ENCODE data around the gene PKLR. TPM values are rescaled to one million over a fixed set of nuclear protein-coding genes. Genes with fewer than 3 reads are reported as not detected.
"Not testable (repeated sequence)": the region's sequence is repeated elsewhere in the genome, so short reads cannot be mapped to it uniquely, and the experiment has no call there.

PKLR gene
- total RNA-seq, 1 experiment from 2014 or later = 0.17 TPM

- no peak for TF ChIP-seq CTCF (IDR thresholded peaks at IDR 0.05 in 2 of 3, conservative IDR thresholded peaks at IDR 0.05 in 1 of 3; ENCODE audit: borderline replicate concordance in 1 of 3, insufficient read depth in 1 of 3, low read depth in 2 of 3, low read length in 2 of 3)
Observed at GRCh38 chr1:155250246-155250632, 51.0 kb downstream of the PKLR start (continued).

GRCh38 chr1:155247667-155248553 lies 53.3 kb downstream of the PKLR start:
- intact Hi-C loops (cut with micrococcal nuclease) = no loop called here
- H3K9me2 ChIP-seq (ENCODE audit: insufficient read depth) = no peaks in the 10 kb centered on the region
- H3K4me1 ChIP-seq (ENCODE audit: control insufficient read depth in 1 of 2, insufficient read depth in 2 of 2, low read length in 2 of 2) = peaks cover 10 to 33% of the 10 kb centered on the region in 2 experiments
- no peak overlapping the region for H3K4me2 ChIP-seq (ENCODE audit: low read length)
- DNase-seq (ENCODE audit: low read depth, low spot score) = no peak
- ChIA-PET CTCF (interaction anchor here (4.1 kb wide), 1 partner anchor 76 kb away, joined by 44 read pairs; no protein-coding TSS in a partner anchor), RAD21 (ENCODE audit: low non-redundant PET in 1 of 2, low total read pairs in 2 of 2, uncharacterized antibody in 2 of 2, unreplicated experiment in 2 of 2) (no interaction called here), POLR2A (no interaction called here)
- H3K9ac ChIP-seq (ENCODE audit: low read length) = no peak overlapping the region
- H2AFZ ChIP-seq (ENCODE audit: low read depth, low read length, poor library complexity, severe bottlenecking) = no peak overlapping the region
- no peak overlapping the region for H3K4me3 ChIP-seq (replicated peaks in 1 of 2; ENCODE audit: low read depth in 1 of 2, low read length in 2 of 2)
- H4K20me1 ChIP-seq (ENCODE audit: insufficient read depth) = no peaks in the 10 kb centered on the region
- no peaks in the 10 kb centered on the region for H3K9me3 ChIP-seq (ENCODE audit: control insufficient read depth in 1 of 2, insufficient read depth in 1 of 2, low read depth in 1 of 2, low read length in 2 of 2)
- TF ChIP-seq RAD21 (IDR thresholded peaks at IDR 0.05; ENCODE audit: low read depth) = no peak
- no peak for TF ChIP-seq ZBTB33 (IDR thresholded peaks at IDR 0.05; ENCODE audit: extremely low read depth, insufficient replicate concordance, low read length)
- TF ChIP-seq ZFX (IDR thresholded peaks at IDR 0.05) = no peak
- no peak for TF ChIP-seq FOSL1 (IDR thresholded peaks at IDR 0.05; ENCODE audit: low read depth)
- no peak for TF ChIP-seq ZNF274 (IDR thresholded peaks at IDR 0.05; ENCODE audit: low read depth, low read length)
- no peak for TF ChIP-seq SIN3A (IDR thresholded peaks at IDR 0.05; ENCODE audit: low read depth)
- TF ChIP-seq EGR1 (IDR thresholded peaks at IDR 0.05; ENCODE audit: low read depth) = no peak
- no peaks in the 10 kb centered on the region for H3K79me2 ChIP-seq (ENCODE audit: insufficient read depth, low read length)
- BruUV-seq (replicated peaks) = no TSS peak
- no peak for ATAC-seq
- H3K36me3 ChIP-seq (ENCODE audit: control insufficient read depth in 1 of 2, insufficient read depth in 2 of 2, low read length in 2 of 2) = peaks cover 0 to 2% of the 10 kb centered on the region in 2 experiments; a peak in 3 of 4 replicates
- no peak overlapping the region for H3K27ac ChIP-seq (ENCODE audit: low read depth, low read length)
- H3K27me3 ChIP-seq (ENCODE audit: insufficient read depth, low read length) = no peaks in the 10 kb centered on the region

GRCh38 chr1:155246796-155247195 lies 54.4 kb downstream of the PKLR start:
- H2AFZ ChIP-seq (ENCODE audit: low read depth, low read length, poor library complexity, severe bottlenecking); H3K9me2 ChIP-seq (ENCODE audit: insufficient read depth); DNase-seq (ENCODE audit: low read depth, low spot score); H3K79me2 ChIP-seq (ENCODE audit: insufficient read depth, low read length); RAD21 ChIA-PET (ENCODE audit: low non-redundant PET in 1 of 2, low total read pairs in 2 of 2, uncharacterized antibody in 2 of 2, unreplicated experiment in 2 of 2); CTCF ChIA-PET; H3K36me3 ChIP-seq (ENCODE audit: control insufficient read depth in 1 of 2, insufficient read depth in 2 of 2, low read length in 2 of 2); H3K4me2 ChIP-seq (ENCODE audit: low read length); H4K20me1 ChIP-seq (ENCODE audit: insufficient read depth); POLR2A ChIA-PET; H3K4me3 ChIP-seq (replicated peaks in 1 of 2; ENCODE audit: low read depth in 1 of 2, low read length in 2 of 2); ATAC-seq; BruUV-seq (replicated peaks); H3K27me3 ChIP-seq (ENCODE audit: insufficient read depth, low read length); H3K27ac ChIP-seq (ENCODE audit: low read depth, low read length); H3K9ac ChIP-seq (ENCODE audit: low read length); H3K9me3 ChIP-seq (ENCODE audit: control insufficient read depth in 1 of 2, insufficient read depth in 1 of 2, low read depth in 1 of 2, low read length in 2 of 2); intact Hi-C loops (cut with micrococcal nuclease): not testable (repeated sequence)
- H3K4me1 ChIP-seq (ENCODE audit: control insufficient read depth in 1 of 2, insufficient read depth in 2 of 2, low read length in 2 of 2) = peaks cover 10 to 40% of the 10 kb centered on the region in 2 experiments
